Skeletal muscle satellite cell (primary cell): ENCODE results near the gene SETD3.

Experiments used
- H3K27me3 ChIP-seq: 2 replicates; pipeline ENCODE4 v1.7.0; 2013; ENCODE audit warnings: low read length; ENCODE audit not compliant: control insufficient read depth, insufficient read depth
- H3K36me3 ChIP-seq: 2 replicates; pipeline ENCODE4 v1.7.0; 2013; ENCODE audit warnings: mild to moderate bottlenecking, control low read depth, low read length; ENCODE audit not compliant: insufficient read depth
- H3K4me1 ChIP-seq: 2 replicates; pipeline ENCODE4 v1.7.0; 2013; ENCODE audit warnings: low read length; ENCODE audit not compliant: control insufficient read depth, insufficient read depth
- H3K4me2 ChIP-seq: 2 replicates; pipeline ENCODE4 v1.7.0; 2013; ENCODE audit warnings: mild to moderate bottlenecking, low read length
- H3K4me3 ChIP-seq: 2 replicates; pipeline ENCODE4 v1.7.0; 2013; ENCODE audit warnings: low read length
- H3K9ac ChIP-seq: 2 replicates; pipeline ENCODE4 v1.7.0; 2013; ENCODE audit warnings: mild to moderate bottlenecking, low read depth, low read length, moderate library complexity
- H3K9me3 ChIP-seq: replicated peaks from 2 replicates; pipeline ENCODE4 v1.7.0; 2013; ENCODE audit warnings: mild to moderate bottlenecking, control low read depth, low read length

The SETD3 gene

DNA sequence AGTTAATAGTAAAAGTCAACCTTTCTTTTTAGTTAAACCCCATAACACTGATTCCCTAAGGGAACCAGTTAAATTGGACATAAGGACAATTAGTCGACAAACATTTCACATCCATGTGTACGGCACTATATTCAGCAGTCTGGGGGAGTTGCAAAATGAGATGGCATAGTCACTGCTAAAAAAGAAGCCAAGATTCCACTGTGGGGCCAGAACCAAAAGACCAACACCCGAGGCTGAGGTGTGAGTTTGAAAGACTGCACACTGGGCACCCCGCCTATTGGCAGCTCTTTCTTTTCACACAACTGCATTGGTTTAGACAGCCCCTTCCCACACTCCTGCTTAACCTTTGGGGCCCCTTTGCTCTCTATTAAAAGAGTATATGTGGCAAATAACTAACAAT is 16.7 kb downstream of the SETD3 start:
- Histone ChIP-seq H3K9me3 (no peaks in the 10 kb centered on the region), H3K4me3 (no peak overlapping the region), H3K4me2 (no peak overlapping the region), H3K9ac (no peak overlapping the region), H3K4me1 (no peaks in the 10 kb centered on the region), H3K36me3 (peaks cover 26% of the 10 kb centered on the region), H3K27me3 (no peaks in the 10 kb centered on the region)

DNA sequence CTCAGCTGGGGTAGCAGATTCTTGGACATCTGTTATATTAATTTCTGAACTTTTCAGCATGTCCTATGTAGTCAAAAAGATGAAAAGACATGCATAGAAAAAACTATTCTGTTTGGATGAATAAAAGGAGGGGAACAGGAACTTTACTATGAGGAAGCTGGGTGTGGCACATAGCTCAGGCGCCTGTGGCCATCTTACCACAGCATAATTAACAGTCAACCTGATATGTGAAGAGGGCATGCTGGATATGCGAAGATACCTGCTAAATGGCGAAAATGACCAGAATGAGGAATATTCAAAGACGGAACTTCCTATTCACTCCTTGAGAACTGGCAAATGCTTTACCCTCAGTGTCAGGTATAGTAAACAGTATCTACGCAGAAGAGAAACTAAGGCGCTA is 18.4 kb downstream of the SETD3 start:
- Histone ChIP-seq H3K4me3 (no peak overlapping the region), H3K27me3 (no peaks in the 10 kb centered on the region), H3K9ac (no peak overlapping the region), H3K4me2 (no peak overlapping the region), H3K4me1 (no peaks in the 10 kb centered on the region), H3K9me3 (no peaks in the 10 kb centered on the region), H3K36me3 (peaks cover 33% of the 10 kb centered on the region)

- H3K4me2 ChIP-seq: no peak overlapping the region
- no peaks in the 10 kb centered on the region for H3K27me3 ChIP-seq
- peaks cover 39% of the 10 kb centered on the region for H3K36me3 ChIP-seq
- no peaks in the 10 kb centered on the region for H3K4me1 ChIP-seq
- H3K4me3 ChIP-seq: no peak overlapping the region
- no peak overlapping the region for H3K9ac ChIP-seq
- no peaks in the 10 kb centered on the region for H3K9me3 ChIP-seq
These were observed 19.1 kb downstream of the SETD3 start for GRCh38 chr14:99461411-99462085.

GRCh38 chr14:99460793-99461192 is 19.9 kb downstream of the SETD3 start:
- H3K4me2 ChIP-seq: no peak overlapping the region
- no peaks in the 10 kb centered on the region for H3K9me3 ChIP-seq
- no peaks in the 10 kb centered on the region for H3K27me3 ChIP-seq
- H3K4me1 ChIP-seq: no peaks in the 10 kb centered on the region
- H3K9ac ChIP-seq: no peak overlapping the region
- no peak overlapping the region for H3K4me3 ChIP-seq
- H3K36me3 ChIP-seq: peaks cover 39% of the 10 kb centered on the region

- H3K4me1 ChIP-seq: peaks cover 3% of the 10 kb centered on the region
- no peak overlapping the region for H3K9ac ChIP-seq
- H3K9me3 ChIP-seq: no peaks in the 10 kb centered on the region
- H3K36me3 ChIP-seq: peaks cover 37% of the 10 kb centered on the region
- no peak overlapping the region for H3K4me2 ChIP-seq
- H3K4me3 ChIP-seq: no peak overlapping the region
- no peaks in the 10 kb centered on the region for H3K27me3 ChIP-seq
These were observed 21.1 kb downstream of the SETD3 start for GRCh38 chr14:99459481-99460100.

DNA sequence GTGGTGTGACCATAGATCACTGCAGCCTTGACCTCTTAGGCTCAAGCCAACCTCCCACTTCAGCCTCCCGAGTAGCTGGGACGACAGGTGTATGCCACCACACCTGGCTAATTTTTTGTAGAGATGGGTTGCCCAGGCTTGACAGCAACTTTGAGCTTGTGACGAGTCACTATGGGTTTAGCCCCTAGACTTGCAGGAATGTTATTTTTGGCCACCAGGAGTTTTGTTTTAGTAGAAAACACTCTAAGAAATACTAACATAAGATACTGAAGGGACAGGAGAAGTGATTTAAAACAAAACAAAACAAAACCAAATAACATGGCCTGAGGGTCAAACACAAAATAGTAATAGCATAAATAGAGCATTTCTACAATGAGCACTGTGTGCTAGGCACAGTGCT is 26.4 kb downstream of the SETD3 start:
- no peak overlapping the region for H3K4me3 ChIP-seq
- no peak overlapping the region for H3K4me2 ChIP-seq
- no peaks in the 10 kb centered on the region for H3K9me3 ChIP-seq
- no peaks in the 10 kb centered on the region for H3K27me3 ChIP-seq
- peaks cover 28% of the 10 kb centered on the region for H3K36me3 ChIP-seq
- peaks cover 6% of the 10 kb centered on the region for H3K4me1 ChIP-seq
- H3K9ac ChIP-seq: no peak overlapping the region

GRCh38 chr14:99452968-99453367 is 27.7 kb downstream of the SETD3 start:
- Histone ChIP-seq H3K36me3 (peaks cover 24% of the 10 kb centered on the region), H3K9ac (no peak overlapping the region), H3K4me2 (no peak overlapping the region), H3K4me1 (peaks cover 6% of the 10 kb centered on the region), H3K9me3 (no peaks in the 10 kb centered on the region), H3K27me3 (no peaks in the 10 kb centered on the region), H3K4me3 (no peak overlapping the region)

- H3K27me3 ChIP-seq: no peaks in the 10 kb centered on the region
- H3K9ac ChIP-seq: no peak overlapping the region
- H3K4me3 ChIP-seq: no peak overlapping the region
- H3K36me3 ChIP-seq: peaks cover 22% of the 10 kb centered on the region
- no peak overlapping the region for H3K4me2 ChIP-seq
- H3K9me3 ChIP-seq: no peaks in the 10 kb centered on the region
- H3K4me1 ChIP-seq: peaks cover 6% of the 10 kb centered on the region
These were observed 29.4 kb downstream of the SETD3 start for GRCh38 chr14:99451234-99451633.

- no peaks in the 10 kb centered on the region for H3K27me3 ChIP-seq
- H3K9ac ChIP-seq: no peak overlapping the region
- H3K4me3 ChIP-seq: no peak overlapping the region
- no peaks in the 10 kb centered on the region for H3K9me3 ChIP-seq
- no peak overlapping the region for H3K4me2 ChIP-seq
- peaks cover 22% of the 10 kb centered on the region for H3K36me3 ChIP-seq
- peaks cover 6% of the 10 kb centered on the region for H3K4me1 ChIP-seq
These were observed 30.4 kb downstream of the SETD3 start for GRCh38 chr14:99450266-99450665.

GRCh38 chr14:99447739-99448138 is 32.9 kb downstream of the SETD3 start:
- Histone ChIP-seq H3K9me3 (no peaks in the 10 kb centered on the region), H3K4me2 (no peak overlapping the region), H3K36me3 (peaks cover 23% of the 10 kb centered on the region), H3K4me3 (no peak overlapping the region), H3K27me3 (no peaks in the 10 kb centered on the region), H3K4me1 (no peaks in the 10 kb centered on the region), H3K9ac (no peak overlapping the region)

GRCh38 chr14:99445931-99446330 is 34.7 kb downstream of the SETD3 start:
- H3K4me3 ChIP-seq: no peak overlapping the region
- H3K36me3 ChIP-seq: peaks cover 23% of the 10 kb centered on the region
- H3K4me1 ChIP-seq: no peaks in the 10 kb centered on the region
- H3K9me3 ChIP-seq: no peaks in the 10 kb centered on the region
- no peak overlapping the region for H3K9ac ChIP-seq
- no peak overlapping the region for H3K4me2 ChIP-seq
- H3K27me3 ChIP-seq: no peaks in the 10 kb centered on the region

- Histone ChIP-seq H3K9me3 (no peaks in the 10 kb centered on the region), H3K36me3 (peaks cover 21% of the 10 kb centered on the region), H3K9ac (no peak overlapping the region), H3K27me3 (no peaks in the 10 kb centered on the region), H3K4me1 (no peaks in the 10 kb centered on the region), H3K4me3 (no peak overlapping the region), H3K4me2 (no peak overlapping the region)
These were observed 38.7 kb downstream of the SETD3 start for GRCh38 chr14:99441918-99442317.
